PC-3 (cell line): ENCODE results near the gene COL4A5. TPM values are rescaled to one million over a fixed set of nuclear protein-coding genes. Genes with fewer than 3 reads are reported as not detected.

Experiments
- ATAC-seq: fragments of 200-7000 bp; cut with Tn5 transposase; 2 replicates; pipeline ENCODE4 v1.9.1; 2020; ENCODE audit warnings: mild to moderate bottlenecking, moderate library complexity
- BruUV-seq: library from RNA; stranded (reverse); fragments of 400-500 nt; replicated peaks from 2 replicates; lab custom pipeline; 2021; lab: Mats Ljungman, UMichigan
- CTCF ChIA-PET: fragments of 300-600 bp; sonication (Branson Sonifier 250); formaldehyde crosslinking; loops from one replicate; lab custom pipeline; 2022; ENCODE audit warnings: antibody characterized with exemption; lab: Charles Lee
- POLR2A ChIA-PET: fragments of 300-600 bp; sonication (Branson Sonifier 250); formaldehyde crosslinking; loops from one replicate; lab custom pipeline; 2022; ENCODE audit warnings: antibody characterized with exemption; ENCODE audit not compliant: unreplicated experiment; lab: Charles Lee
- DNase-seq: peaks from one replicate; pipeline ENCODE4 v3.0.0-alpha.2; 2015
- H2AFZ ChIP-seq: fragments of 300-600 bp; sonication (generic); 2 replicates; pipeline ENCODE4 v1.6.0; 2016; ENCODE audit warnings: antibody characterized with exemption, low read length
- H3F3A ChIP-seq: fragments of 300-600 bp; sonication (generic); one replicate; pipeline ENCODE4 v1.6.0; 2017; ENCODE audit warnings: antibody characterized with exemption, low read length, control low read depth, mild to moderate bottlenecking; ENCODE audit not compliant: unreplicated experiment
- H3K27ac ChIP-seq: fragments of 300-600 bp; sonication (generic); 2 replicates; pipeline ENCODE4 v1.5.1; 2016; ENCODE audit warnings: mild to moderate bottlenecking, low read length
- H3K27me3 ChIP-seq: fragments of 300-600 bp; sonication (generic); 2 replicates; pipeline ENCODE4 v1.6.1; 2016; ENCODE audit warnings: low read length, mixed read lengths
- H3K36me3 ChIP-seq: fragments of 300-600 bp; sonication (generic); 2 replicates; pipeline ENCODE4 v1.6.1; 2016; ENCODE audit warnings: low read depth, mixed run types, low read length, mixed read lengths
- H3K4me1 ChIP-seq: fragments of 300-600 bp; sonication (generic); 2 replicates; pipeline ENCODE4 v1.5.1; 2016; ENCODE audit warnings: low read length; ENCODE audit not compliant: insufficient read depth
- H3K4me2 ChIP-seq: fragments of 300-600 bp; sonication (generic); 2 replicates; pipeline ENCODE4 v1.6.0; 2016; ENCODE audit warnings: low read length
- H3K4me3 ChIP-seq: fragments of 300-600 bp; sonication (generic); 2 replicates; pipeline ENCODE4 v1.5.1; 2016; ENCODE audit warnings: mild to moderate bottlenecking, low read length, mixed read lengths
- H3K79me2 ChIP-seq: fragments of 300-600 bp; sonication (generic); 2 replicates; pipeline ENCODE4 v1.6.1; 2017; ENCODE audit warnings: low read length, mixed read lengths
- H3K9ac ChIP-seq: fragments of 300-600 bp; sonication (generic); 2 replicates; pipeline ENCODE4 v1.6.0; 2016; ENCODE audit warnings: mild to moderate bottlenecking, low read length
- H3K9me2 ChIP-seq: fragments of 300-600 bp; sonication (generic); replicated peaks from 2 replicates; pipeline ENCODE4 v1.6.1; 2016; ENCODE audit warnings: mixed run types, low read length, mixed read lengths
- H3K9me3 ChIP-seq: fragments of 300-600 bp; sonication (generic); 2 replicates; pipeline ENCODE4 v1.6.1; 2016; ENCODE audit warnings: low read length, mixed read lengths
- H4K20me1 ChIP-seq: fragments of 300-600 bp; sonication (generic); 2 replicates; pipeline ENCODE4 v1.6.1; 2016; ENCODE audit warnings: low read length, mixed read lengths
- EZH2 ChIP-seq: fragments of 300-600 bp; sonication (generic); IDR thresholded peaks from one replicate; pipeline ENCODE4 v1.6.1; 2017; ENCODE audit warnings: antibody characterized with exemption, mild to moderate bottlenecking, low read length; ENCODE audit not compliant: unreplicated experiment
- EZH2phosphoT487 ChIP-seq: fragments of 300-600 bp; sonication (generic); IDR thresholded peaks from 2 replicates; pipeline ENCODE4 v1.6.1; 2018; ENCODE audit warnings: mild to moderate bottlenecking, antibody characterized with exemption, low read length, borderline replicate concordance
- intact Hi-C: fragments of 100-400 bp; cut with micrococcal nuclease; formaldehyde crosslinking; loops from 2 replicates; pipeline ENCODE4 v1.9.0; 2023
- total RNA-seq: library from RNA; depleted of rRNA; stranded (reverse); fragments of >200 nt; gene quantifications from 2 replicates; pipeline ENCODE4 v1.2.3, GENCODE V29; 2014
- TF ChIP-seq, protein P1 (sequence below): fragments of 300-600 bp; sonication (generic); conservative IDR thresholded peaks from 2 replicates; pipeline ENCODE4 v1.5.1; 2017; ENCODE audit warnings: antibody characterized with exemption, low read depth, mild to moderate bottlenecking, low read length

The COL4A5 gene
- total RNA-seq, 1 experiment from 2014 or later: 30.0 TPM

- peaks cover 10% of the 10 kb centered on the region for H3K4me1 ChIP-seq
- intact Hi-C loops: no loop called here
- H3F3A ChIP-seq: no peaks in the 10 kb centered on the region
- H3K4me2 ChIP-seq: no peak overlapping the region
- H3K79me2 ChIP-seq: no peaks in the 10 kb centered on the region
- no peak for DNase-seq
- H4K20me1 ChIP-seq: no peaks in the 10 kb centered on the region
- H3K9ac ChIP-seq: no peak overlapping the region
- H3K9me3 ChIP-seq: no peaks in the 10 kb centered on the region
- no peaks in the 10 kb centered on the region for H3K36me3 ChIP-seq
- no peak overlapping the region for H3K4me3 ChIP-seq
- TF ChIP-seq EZH2phosphoT487 (no peak), EZH2 (no peak)
- TF ChIP-seq, protein P1, sequence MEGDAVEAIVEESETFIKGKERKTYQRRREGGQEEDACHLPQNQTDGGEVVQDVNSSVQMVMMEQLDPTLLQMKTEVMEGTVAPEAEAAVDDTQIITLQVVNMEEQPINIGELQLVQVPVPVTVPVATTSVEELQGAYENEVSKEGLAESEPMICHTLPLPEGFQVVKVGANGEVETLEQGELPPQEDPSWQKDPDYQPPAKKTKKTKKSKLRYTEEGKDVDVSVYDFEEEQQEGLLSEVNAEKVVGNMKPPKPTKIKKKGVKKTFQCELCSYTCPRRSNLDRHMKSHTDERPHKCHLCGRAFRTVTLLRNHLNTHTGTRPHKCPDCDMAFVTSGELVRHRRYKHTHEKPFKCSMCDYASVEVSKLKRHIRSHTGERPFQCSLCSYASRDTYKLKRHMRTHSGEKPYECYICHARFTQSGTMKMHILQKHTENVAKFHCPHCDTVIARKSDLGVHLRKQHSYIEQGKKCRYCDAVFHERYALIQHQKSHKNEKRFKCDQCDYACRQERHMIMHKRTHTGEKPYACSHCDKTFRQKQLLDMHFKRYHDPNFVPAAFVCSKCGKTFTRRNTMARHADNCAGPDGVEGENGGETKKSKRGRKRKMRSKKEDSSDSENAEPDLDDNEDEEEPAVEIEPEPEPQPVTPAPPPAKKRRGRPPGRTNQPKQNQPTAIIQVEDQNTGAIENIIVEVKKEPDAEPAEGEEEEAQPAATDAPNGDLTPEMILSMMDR: no peak
- H2AFZ ChIP-seq: no peak overlapping the region
- CTCF ChIA-PET: no interaction called here
- no peak overlapping the region for H3K27ac ChIP-seq
- POLR2A ChIA-PET: interaction anchor here (0.6 kb wide), 1 partner anchor 11 kb away, joined by 3 read pairs; no protein-coding TSS in a partner anchor
- no peak for ATAC-seq
- H3K9me2 ChIP-seq: no peaks in the 10 kb centered on the region
- no TSS peak for BruUV-seq
- no peaks in the 10 kb centered on the region for H3K27me3 ChIP-seq
Measured at GRCh38 chrX:108420481-108420880, 19.2 kb upstream of the COL4A5 start.

DNA sequence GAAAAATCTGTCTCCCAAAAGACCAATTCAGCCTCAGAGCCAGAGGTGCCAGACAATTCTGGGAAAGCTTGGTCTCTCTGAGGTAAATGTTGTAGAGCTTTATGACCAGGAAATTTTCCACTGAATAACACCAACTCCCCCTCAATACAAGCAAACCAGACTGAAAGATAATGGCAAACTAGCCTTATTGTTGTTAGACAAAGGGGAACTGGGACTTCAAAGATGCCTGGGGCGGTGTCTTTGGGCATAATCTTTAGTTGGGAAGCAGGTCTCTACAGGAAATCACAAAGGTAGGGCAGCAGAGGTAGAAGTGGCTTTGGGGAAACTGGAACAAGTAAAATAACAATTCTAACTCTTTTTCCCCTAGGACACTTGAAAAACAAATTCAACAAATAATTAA, 13.4 kb upstream of the COL4A5 start:
- POLR2A ChIA-PET: no interaction called here
- no TSS peak for BruUV-seq

GRCh38 chrX:108435261-108435660, 4.4 kb upstream of the COL4A5 start:
- Histone ChIP-seq H3F3A (no peaks in the 10 kb centered on the region), H3K9me2 (no peaks in the 10 kb centered on the region), H2AFZ (no peak overlapping the region), H3K4me2 (no peak overlapping the region), H3K4me3 (no peak overlapping the region), H3K9me3 (no peaks in the 10 kb centered on the region), H4K20me1 (no peaks in the 10 kb centered on the region), H3K4me1 (peaks cover 7% of the 10 kb centered on the region; the same call in 1 of the 2 replicates), H3K79me2 (peaks cover 6% of the 10 kb centered on the region), H3K27me3 (no peaks in the 10 kb centered on the region), H3K9ac (no peak overlapping the region), H3K36me3 (no peaks in the 10 kb centered on the region), H3K27ac (no peak overlapping the region)
- ChIA-PET POLR2A (no interaction called here), CTCF (no interaction called here)
- intact Hi-C loops: no loop called here
- ATAC-seq (no peak), DNase-seq (no peak)
- BruUV-seq: no TSS peak
- TF ChIP-seq, protein P1: no peak
- no peak for TF ChIP-seq EZH2phosphoT487
- TF ChIP-seq EZH2: no peak

More for the DNA sequence above, 13.4 kb upstream of the COL4A5 start:
- Histone ChIP-seq H3K79me2 (no peaks in the 10 kb centered on the region), H4K20me1 (no peaks in the 10 kb centered on the region), H3K36me3 (no peaks in the 10 kb centered on the region), H3K4me3 (no peak overlapping the region), H3K27ac (no peak overlapping the region), H3K27me3 (no peaks in the 10 kb centered on the region), H3K9ac (no peak overlapping the region), H3K4me2 (no peak overlapping the region), H2AFZ (no peak overlapping the region), H3K4me1 (no peaks in the 10 kb centered on the region), H3F3A (no peaks in the 10 kb centered on the region), H3K9me2 (no peaks in the 10 kb centered on the region), H3K9me3 (no peaks in the 10 kb centered on the region)
- intact Hi-C loops: no loop called here
- TF ChIP-seq EZH2 (no peak), EZH2phosphoT487 (no peak)
- TF ChIP-seq, protein P1: no peak
- ATAC-seq: no peak
- CTCF ChIA-PET: no interaction called here
- DNase-seq: no peak
